GM18505 (cell line): Measurements from ENCODE around the gene DAPP1.
"Not testable (repeated sequence)": the region's sequence is repeated elsewhere in the genome, so short reads cannot be mapped to it uniquely, and the experiment has no call there.

Experiments used
- ATAC-seq: cut with Tn5 transposase; IDR thresholded peaks from one replicate; pipeline ENCODE4 v1.9.1; 2021; ENCODE audit not compliant: unreplicated experiment
- POLR2A ChIP-seq: IDR thresholded peaks from 4 replicates; pipeline ENCODE4 v1.6.1; 2011; ENCODE audit warnings: borderline replicate concordance; ENCODE audit not compliant: insufficient read depth, insufficient read length; ENCODE audit errors: extremely low read depth

Gene DAPP1

DNA sequence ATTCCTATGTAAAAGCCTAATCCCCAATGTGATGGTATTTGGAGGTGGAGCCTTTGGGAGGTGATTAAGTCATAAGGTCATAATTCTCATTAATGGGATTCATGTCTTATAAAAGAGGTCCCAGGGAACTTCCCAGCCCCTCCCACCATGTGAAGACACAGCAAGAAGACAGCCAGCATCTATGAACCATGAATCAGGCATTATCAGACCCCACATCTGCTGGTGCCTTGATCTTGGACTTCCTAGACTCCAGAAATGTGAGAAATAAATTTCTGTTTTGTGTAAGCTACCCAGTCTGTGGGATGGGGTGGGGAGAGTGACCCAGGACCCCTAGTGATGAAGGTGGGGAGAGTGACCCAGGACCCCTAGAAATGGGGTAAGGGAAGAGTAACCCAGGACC lies 6.1 kb upstream of the DAPP1 start:
- ATAC-seq: no peak
- TF ChIP-seq POLR2A: no peak

DNA sequence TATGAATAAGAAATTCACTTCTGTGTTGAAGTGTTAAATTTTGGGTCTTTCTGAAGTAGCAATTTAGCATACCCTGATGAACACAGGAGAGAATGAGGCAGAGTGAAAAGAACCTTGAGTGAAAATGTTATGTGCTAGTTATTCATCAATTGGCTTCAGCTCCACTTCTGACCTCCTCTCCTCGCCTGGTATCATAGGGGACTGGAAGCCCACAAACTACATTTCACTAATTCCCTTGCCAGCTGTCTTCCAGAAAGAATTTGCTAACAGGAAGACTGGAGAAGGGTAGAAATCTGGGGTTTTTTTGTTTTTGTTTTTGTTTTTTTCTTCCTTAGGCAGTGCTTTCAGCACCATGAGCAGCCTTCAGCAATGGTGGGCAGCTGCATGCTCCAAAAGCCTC lies 5.5 kb upstream of the DAPP1 start:
- no peak for ATAC-seq
- TF ChIP-seq POLR2A: no peak

GRCh38 chr4:99811850-99812249 lies 4.8 kb upstream of the DAPP1 start:
- ATAC-seq: no peak
- TF ChIP-seq POLR2A: no peak

GRCh38 chr4:99815597-99816011 lies 1.0 kb upstream of the DAPP1 start:
- no peak for ATAC-seq
- no peak for TF ChIP-seq POLR2A

GRCh38 chr4:99817309-99817890 lies 773 bp downstream of the DAPP1 start:
- ATAC-seq: peak; percentile 10

GRCh38 chr4:99818661-99819060 lies 2.0 kb downstream of the DAPP1 start:
- TF ChIP-seq POLR2A: no peak
- ATAC-seq: no peak

More at GRCh38 chr4:99817309-99817890, 773 bp downstream of the DAPP1 start:
- TF ChIP-seq POLR2A: no peak

GRCh38 chr4:99821918-99822503 lies 5.4 kb downstream of the DAPP1 start:
- no peak for TF ChIP-seq POLR2A
- peak; percentile 77 for ATAC-seq

DNA sequence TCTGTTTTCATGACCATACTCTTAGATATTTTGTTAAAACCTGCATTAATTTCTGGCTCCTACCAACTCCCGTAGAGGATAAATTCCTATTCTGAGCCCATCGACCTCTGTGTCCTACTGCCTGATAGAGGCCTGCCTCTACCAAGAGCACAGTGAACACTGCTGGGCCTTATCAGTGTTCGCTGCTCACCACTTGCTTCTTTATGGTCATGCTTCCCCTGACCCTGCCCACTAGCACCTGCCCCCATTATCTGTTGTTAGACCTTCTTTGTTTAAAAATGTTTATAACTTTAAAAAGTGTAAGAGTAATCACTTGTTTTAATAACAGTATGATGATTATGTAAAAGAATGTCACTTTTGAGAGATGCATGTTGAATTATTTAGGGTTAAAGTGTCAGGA lies 6.1 kb downstream of the DAPP1 start:
- ATAC-seq: no peak
- TF ChIP-seq POLR2A: no peak

- no peak for TF ChIP-seq POLR2A
- no peak for ATAC-seq
Observed at GRCh38 chr4:99824070-99824599, 7.5 kb downstream of the DAPP1 start.

DNA sequence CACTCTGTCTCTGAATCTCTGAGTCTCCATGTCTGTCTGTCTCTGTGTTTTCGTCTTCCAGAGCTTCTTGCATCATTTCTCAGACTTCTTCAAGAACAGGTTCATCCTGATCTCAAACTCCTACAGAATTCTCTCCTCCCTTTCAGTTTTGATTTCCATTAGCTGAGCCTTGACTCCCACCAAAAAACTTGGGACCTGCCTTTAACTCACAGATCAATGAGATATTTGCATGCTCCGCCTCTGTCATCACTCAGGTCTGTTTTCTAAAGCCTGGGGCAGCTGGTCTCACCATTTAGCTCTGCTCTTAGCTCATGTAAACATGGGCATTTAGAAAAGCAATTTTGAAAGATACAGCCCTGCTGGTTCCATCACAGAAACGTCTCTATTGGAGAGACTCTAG lies 8.6 kb downstream of the DAPP1 start:
- TF ChIP-seq POLR2A: no peak
- no peak for ATAC-seq

- ATAC-seq: no peak
- TF ChIP-seq POLR2A: no peak
Observed at GRCh38 chr4:99826016-99826415, 9.4 kb downstream of the DAPP1 start.

- ATAC-seq: no peak
- TF ChIP-seq POLR2A: no peak
Observed at GRCh38 chr4:99827454-99827853, 10.8 kb downstream of the DAPP1 start.

- no peak for TF ChIP-seq POLR2A
- no peak for ATAC-seq
Observed at GRCh38 chr4:99827857-99828256, 11.2 kb downstream of the DAPP1 start.

DNA sequence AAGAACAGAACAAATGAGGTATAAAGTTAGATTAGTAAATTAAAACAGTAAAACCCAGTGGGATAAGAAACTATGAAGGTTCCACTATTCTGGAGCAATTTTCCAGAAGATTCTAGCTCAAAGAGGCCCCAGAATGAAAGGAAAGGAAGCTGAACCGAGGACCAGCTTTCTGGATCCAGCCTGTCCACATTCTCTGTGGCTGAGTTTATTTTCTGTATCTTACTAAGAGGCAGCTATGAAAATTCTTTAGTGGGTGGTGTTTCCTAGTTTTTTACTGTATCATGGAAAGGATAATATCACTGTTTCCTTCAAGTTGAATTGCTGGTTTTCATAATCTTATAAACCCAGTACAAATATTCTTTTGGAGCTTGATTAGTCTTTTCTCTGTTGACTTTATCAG lies 11.8 kb downstream of the DAPP1 start:
- no peak for ATAC-seq
- TF ChIP-seq POLR2A: no peak

DNA sequence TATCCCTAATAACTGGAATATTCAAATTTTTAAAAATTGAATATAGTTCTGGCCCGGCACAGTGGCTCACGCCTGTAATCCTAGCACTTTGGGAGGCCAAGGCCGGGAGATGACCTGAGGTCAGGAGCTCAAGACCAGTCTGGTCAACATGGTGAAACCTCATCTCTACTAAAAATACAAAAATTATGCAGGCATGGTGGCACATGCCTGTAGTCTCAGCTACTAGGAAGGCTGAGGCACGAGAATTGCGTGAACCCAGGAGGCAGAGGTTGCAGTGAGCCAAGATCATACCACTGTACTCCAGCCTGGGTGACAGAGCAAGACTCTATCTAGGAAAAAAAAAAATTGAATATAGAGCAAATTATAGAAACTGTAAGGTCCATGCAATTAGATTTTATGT lies 13.4 kb downstream of the DAPP1 start:
- not testable (repeated sequence) for ATAC-seq

- TF ChIP-seq POLR2A: no peak
Observed at GRCh38 chr4:99832321-99832720, 15.7 kb downstream of the DAPP1 start.

GRCh38 chr4:99832758-99833157 lies 16.1 kb downstream of the DAPP1 start:
- no peak for TF ChIP-seq POLR2A
- no peak for ATAC-seq

More at GRCh38 chr4:99832321-99832720, 15.7 kb downstream of the DAPP1 start:
- no peak for ATAC-seq
